K562 (cell line): ENCODE measurements around the gene PRM3. TPM values are rescaled to one million over a fixed set of nuclear protein-coding genes. Genes with fewer than 3 reads are reported as not detected.

Experiments
- ATAC-seq: fragments of 200-7000 bp; cut with Tn5 transposase; 3 replicates; pipeline ENCODE4 v1.9.1; 2020; ENCODE audit warnings: moderate library complexity
- BruUV-seq: library from RNA; stranded (reverse); fragments of 400-500 nt; replicated peaks from 2 replicates; lab custom pipeline; 2021; lab: Mats Ljungman, UMichigan
- CTCF ChIA-PET: fragments of 300-600 bp; formaldehyde crosslinking; extraction: SDS; loops from one replicate; lab custom pipeline; 2021; ENCODE audit warnings: low intra/inter-chr PET ratio; lab: Yijun Ruan, JAX
- POLR2A ChIA-PET: fragments of 300-600, 350-650 bp; sonication (Branson Sonifier 250); formaldehyde crosslinking; extraction: SDS; loops from one replicate; lab custom pipeline; 2021; ENCODE audit warnings: antibody characterized with exemption, inconsistent platforms; lab: Yijun Ruan, JAX
- DNase-seq, 4 experiments: peaks; one replicate each; pipeline versions ENCODE4 v3.0.0 to v3.0.0-alpha.2; 2011 to 2018; ENCODE audit warnings: low spot score in 3 of 4, mixed read lengths in 3 of 4; ENCODE audit errors: extremely low read depth in 1 of 4
- FAIRE-seq: peaks from 2 replicates; lab custom pipeline; 2011; peaks lifted over from hg19 to GRCh38; lab: Jason Lieb, UNC
- H2AFZ ChIP-seq: 2 replicates; pipeline ENCODE4 v1.6.0; 2011; ENCODE audit warnings: low read depth, low read length, control low read depth, inconsistent platforms
- H3K27ac ChIP-seq: fragments of 200-600 bp; 3 replicates; pipeline ENCODE4 v1.8.0; 2011; ENCODE audit warnings: low read depth, mild to moderate bottlenecking, control low read depth, inconsistent platforms, low read length, moderate library complexity, mixed read lengths; ENCODE audit errors: extremely low read depth
- H3K27me3 ChIP-seq, 2 experiments: fragments of 300-600 bp in 1 of 2; 2 replicates in 1 of 2; 3 replicates in 1 of 2; pipeline versions ENCODE4 v1.6.0 to v1.8.0; 2011; ENCODE audit warnings: inconsistent platforms in 2 of 2, low read length in 2 of 2, mild to moderate bottlenecking in 1 of 2, mixed read lengths in 1 of 2, moderate library complexity in 1 of 2; ENCODE audit not compliant: control insufficient read depth in 2 of 2, insufficient read depth in 2 of 2
- H3K36me3 ChIP-seq: fragments of 300-600 bp; 3 replicates; pipeline ENCODE4 v1.8.0; 2011; ENCODE audit warnings: mild to moderate bottlenecking, low read length, inconsistent platforms; ENCODE audit not compliant: control insufficient read depth, insufficient read depth
- H3K4me1 ChIP-seq, 2 experiments: fragments of 200-600 bp in 1 of 2; replicated peaks in 1 of 2; 2 replicates in 1 of 2; 3 replicates in 1 of 2; pipeline versions ENCODE4 v1.5.1 to v1.8.0; 2011; ENCODE audit warnings: inconsistent platforms in 2 of 2, low read length in 2 of 2, mild to moderate bottlenecking in 1 of 2, mixed read lengths in 1 of 2, moderate library complexity in 1 of 2; ENCODE audit not compliant: control insufficient read depth in 2 of 2, insufficient read depth in 2 of 2
- H3K4me2 ChIP-seq: 2 replicates; pipeline ENCODE4 v1.6.1; 2011; ENCODE audit warnings: low read length, control low read depth, inconsistent platforms, mixed read lengths; ENCODE audit not compliant: insufficient read depth
- H3K4me3 ChIP-seq: fragments of 200-600 bp; sonication (generic), shearing (Covaris generic); 2 replicates; pipeline ENCODE4 v1.5.1; 2016; ENCODE audit warnings: control low read depth, inconsistent platforms
- H3K79me2 ChIP-seq: fragments of 200-600 bp; 3 replicates; pipeline ENCODE4 v1.8.0; 2011; ENCODE audit warnings: low read length, inconsistent platforms; ENCODE audit not compliant: control insufficient read depth, insufficient read depth
- H3K9ac ChIP-seq, 2 experiments: 2 replicates each; pipeline versions ENCODE4 v1.6.0 to v1.6.1; 2011; ENCODE audit warnings: low read depth in 2 of 2, low read length in 2 of 2, control low read depth in 1 of 2, inconsistent platforms in 1 of 2, mild to moderate bottlenecking in 1 of 2, mixed read lengths in 1 of 2; ENCODE audit not compliant: insufficient read depth in 1 of 2
- H3K9me1 ChIP-seq: one replicate; pipeline ENCODE4 v1.6.0; 2011; ENCODE audit warnings: inconsistent platforms, mild to moderate bottlenecking, low read length, moderate library complexity; ENCODE audit not compliant: control insufficient read depth, insufficient read depth
- H3K9me3 ChIP-seq: replicated peaks from 2 replicates; pipeline ENCODE4 v1.5.1; 2011; ENCODE audit warnings: low read depth, low read length, inconsistent platforms; ENCODE audit not compliant: control insufficient read depth, insufficient read depth
- H4K20me1 ChIP-seq: replicated peaks from 2 replicates; pipeline ENCODE4 v1.6.1; 2011; ENCODE audit warnings: low read length, inconsistent platforms, mixed read lengths; ENCODE audit not compliant: control insufficient read depth, insufficient read depth
- JUN ChIP-seq, 2 experiments: sonication (generic) in 1 of 2; formaldehyde crosslinking in 1 of 2; IDR thresholded peaks; 2 replicates each; pipeline versions ENCODE4 v1.6.1 to v1.8.0; 2012 to 2022; ENCODE audit warnings: borderline replicate concordance in 2 of 2, mild to moderate bottlenecking in 2 of 2, improper control_type of control experiment in 1 of 2, low read depth in 1 of 2, low read length in 1 of 2, missing genetic modification reagents in 1 of 2
- KDM1A ChIP-seq, 2 experiments: fragments of 450-650 bp; IDR thresholded peaks; 2 replicates each; pipeline ENCODE4 v1.6.1; 2016; ENCODE audit warnings: mild to moderate bottlenecking in 2 of 2
- RBM25 ChIP-seq: fragments of 200-400 bp; formaldehyde crosslinking; IDR thresholded peaks from 2 replicates; pipeline ENCODE4 v1.6.1; 2018; ENCODE audit warnings: low read length, low read depth, moderate library complexity; ENCODE audit not compliant: severe bottlenecking
- RBM39 ChIP-seq: fragments of 200-400 bp; formaldehyde crosslinking; optimal IDR thresholded peaks from 2 replicates; pipeline ENCODE3; 2018; ENCODE audit warnings: low read depth, low read length
- RREB1 ChIP-seq: fragments of 250-450 bp; sonication (Bioruptor Pico); IDR thresholded peaks from 2 replicates; pipeline ENCODE4 v1.4.0; 2020
- WHSC1 ChIP-seq: IDR thresholded peaks from one replicate; pipeline ENCODE4 v1.6.1; 2012; ENCODE audit warnings: low read length, control low read depth, inconsistent platforms
- ZBTB7A ChIP-seq: IDR thresholded peaks from 2 replicates; pipeline ENCODE4 v1.6.1; 2011; ENCODE audit warnings: low read depth, mild to moderate bottlenecking, low read length, moderate library complexity, borderline replicate concordance; ENCODE audit not compliant: control insufficient read depth
- ZEB2 ChIP-seq: fragments of 450-650 bp; IDR thresholded peaks from 2 replicates; pipeline ENCODE4 v1.6.1; 2016
- ZNF79 ChIP-seq: fragments of 250-450 bp; sonication (Bioruptor Pico); IDR thresholded peaks from 2 replicates; pipeline ENCODE4 v1.4.0; 2020; ENCODE audit warnings: low read depth, mild to moderate bottlenecking, moderate library complexity
- WGBS: fragments of 100-300 bp; shearing (Covaris generic); methylation state at CpG from one replicate; pipeline ENCODE4 v1.1.6; 2016; ENCODE audit warnings: low coverage, mixed read lengths; ENCODE audit not compliant: insufficient coverage; ENCODE audit errors: missing lambda C conversion rate; 5-methylcytosine and 5-hydroxymethylcytosine counted together
- in situ Hi-C: fragments of 300-500 bp; cut with MboI; formaldehyde crosslinking; loops from 4 replicates; pipeline ENCODE4 v1.15.0; 2018; ENCODE audit warnings: inconsistent platforms, mixed read lengths
- intact Hi-C: fragments of 100-400 bp; cut with micrococcal nuclease; formaldehyde crosslinking; loops from 2 replicates; pipeline ENCODE4 v1.14.2; 2022
- polyA plus RNA-seq, 8 experiments: library from polyadenylated mRNA; depleted of rRNA in 4 of 8; stranded (reverse) in 5 of 8; unstranded in 3 of 8; fragments of >200 nt; fragmentation: Nextera tagmentation in 2 of 8; fragmentation: Illumina TruSeq in 1 of 8; extraction: Ambion mirVana in 2 of 8; extraction: Trizol in 1 of 8; gene quantifications; 2 replicates each; pipeline versions ENCODE4 v1.2.1 to v1.2.3, GENCODE V29; 2011 to 2014; ENCODE audit warnings: inconsistent platforms in 1 of 8, missing spikeins in 1 of 8
- total RNA-seq, 7 experiments: library from RNA; depleted of rRNA in 6 of 7; stranded (reverse); fragments of >200 nt in 6 of 7; fragmentation: Illumina TruSeq in 2 of 7; extraction: Trizol in 2 of 7; gene quantifications; 2 replicates each; pipeline versions ENCODE4 v1.2.1 to v1.2.3, GENCODE V29; 2011 to 2021; ENCODE audit warnings: low replicate concordance in 1 of 7
- TF ChIP-seq, protein P1 (sequence below), 2 experiments: fragments of 150-350 bp in 1 of 2; IDR thresholded peaks; 2 replicates each; pipeline ENCODE4 v1.6.1; 2012 to 2016; ENCODE audit warnings: low read depth in 2 of 2, low read length in 2 of 2, mild to moderate bottlenecking in 1 of 2, moderate library complexity in 1 of 2

The PRM3 gene
- total and polyA plus RNA-seq, 9 of the 15 experiments (the other 6 are each of a cell fraction or from before 2014, with no cell fraction given): not detected

- H3K4me3 ChIP-seq: no peak overlapping the region
- TF ChIP-seq RBM39 (no peak), JUN (IDR thresholded peaks at IDR 0.05; ENCODE audit: borderline replicate concordance, low read depth, low read length) (no peak), JUN (CRISPR knock-in tag; IDR thresholded peaks at IDR 0.05; ENCODE audit: borderline replicate concordance) (no peak), RREB1 (CRISPR knock-in tag) (no peak), ZEB2 (no peak), RBM25 (peak; percentile 79), KDM1A (IDR thresholded peaks at IDR 0.05) (peak; percentile 45 to 71; a peak in 3 of 4 replicates), ZNF79 (CRISPR knock-in tag) (no peak), WHSC1 (no peak), ZBTB7A (no peak)
- TF ChIP-seq, protein P1, sequence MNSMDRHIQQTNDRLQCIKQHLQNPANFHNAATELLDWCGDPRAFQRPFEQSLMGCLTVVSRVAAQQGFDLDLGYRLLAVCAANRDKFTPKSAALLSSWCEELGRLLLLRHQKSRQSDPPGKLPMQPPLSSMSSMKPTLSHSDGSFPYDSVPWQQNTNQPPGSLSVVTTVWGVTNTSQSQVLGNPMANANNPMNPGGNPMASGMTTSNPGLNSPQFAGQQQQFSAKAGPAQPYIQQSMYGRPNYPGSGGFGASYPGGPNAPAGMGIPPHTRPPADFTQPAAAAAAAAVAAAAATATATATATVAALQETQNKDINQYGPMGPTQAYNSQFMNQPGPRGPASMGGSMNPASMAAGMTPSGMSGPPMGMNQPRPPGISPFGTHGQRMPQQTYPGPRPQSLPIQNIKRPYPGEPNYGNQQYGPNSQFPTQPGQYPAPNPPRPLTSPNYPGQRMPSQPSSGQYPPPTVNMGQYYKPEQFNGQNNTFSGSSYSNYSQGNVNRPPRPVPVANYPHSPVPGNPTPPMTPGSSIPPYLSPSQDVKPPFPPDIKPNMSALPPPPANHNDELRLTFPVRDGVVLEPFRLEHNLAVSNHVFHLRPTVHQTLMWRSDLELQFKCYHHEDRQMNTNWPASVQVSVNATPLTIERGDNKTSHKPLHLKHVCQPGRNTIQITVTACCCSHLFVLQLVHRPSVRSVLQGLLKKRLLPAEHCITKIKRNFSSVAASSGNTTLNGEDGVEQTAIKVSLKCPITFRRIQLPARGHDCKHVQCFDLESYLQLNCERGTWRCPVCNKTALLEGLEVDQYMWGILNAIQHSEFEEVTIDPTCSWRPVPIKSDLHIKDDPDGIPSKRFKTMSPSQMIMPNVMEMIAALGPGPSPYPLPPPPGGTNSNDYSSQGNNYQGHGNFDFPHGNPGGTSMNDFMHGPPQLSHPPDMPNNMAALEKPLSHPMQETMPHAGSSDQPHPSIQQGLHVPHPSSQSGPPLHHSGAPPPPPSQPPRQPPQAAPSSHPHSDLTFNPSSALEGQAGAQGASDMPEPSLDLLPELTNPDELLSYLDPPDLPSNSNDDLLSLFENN (IDR thresholded peaks at IDR 0.05; ENCODE audit: low read depth in 2 of 2, low read length in 2 of 2): no peak
These were observed 13.5 kb downstream of the PRM3 start for GRCh38 chr16:11259655-11260595.

More at GRCh38 chr16:11259655-11260595, 13.5 kb downstream of the PRM3 start:
- Histone ChIP-seq H3K27ac (no peak overlapping the region), H3K79me2 (peaks cover 7% of the 10 kb centered on the region), H3K9me1 (no peaks in the 10 kb centered on the region), H4K20me1 (peaks cover 11% of the 10 kb centered on the region; the same call in 1 of the 2 replicates), H3K9me3 (no peaks in the 10 kb centered on the region), H3K4me2 (no peak overlapping the region), H3K9ac (peak overlapping the region in 1 of 2 experiments; percentile 16; a peak in 1 of 4 replicates), H3K4me1 (peaks cover 11 to 25% of the 10 kb centered on the region in 2 experiments; a peak in 4 of 5 replicates), H2AFZ (no peak overlapping the region), H3K36me3 (no peaks in the 10 kb centered on the region), H3K27me3 (peaks cover 0 to 19% of the 10 kb centered on the region in 2 experiments; a peak in 3 of 5 replicates)
- ChIA-PET POLR2A (interaction anchor here (0.6 to 1.2 kb wide), 4 partner anchors 11 to 211 kb away, joined by 3 to 6 read pairs (median 4); partner anchors contain the start of gene PRM2), CTCF (interaction anchor here (5.2 kb wide), 1 partner anchor 289 kb away, joined by 58 read pairs; no protein-coding TSS in a partner anchor)
- ATAC-seq: no peak
- no peak for DNase-seq
- no TSS peak for BruUV-seq
- 41% methylated on average over 12 of the region's 12 CpGs for WGBS
- FAIRE-seq: no peak
- intact Hi-C loops: loop anchor here (10.0 kb wide), 2 partner anchors 55 to 125 kb away; no protein-coding TSS in a partner anchor
- in situ Hi-C loops: loop anchor here (5.0 kb wide), 2 partner anchors 92 to 303 kb away; no protein-coding TSS in a partner anchor
